Fibroblast of skin of scalp (primary cell): ENCODE measurements around the gene TCERG1L.

Source experiments
- DNase-seq: peaks from one replicate; pipeline ENCODE4 v3.0.0-alpha.2; 2013

The TCERG1L gene

DNA sequence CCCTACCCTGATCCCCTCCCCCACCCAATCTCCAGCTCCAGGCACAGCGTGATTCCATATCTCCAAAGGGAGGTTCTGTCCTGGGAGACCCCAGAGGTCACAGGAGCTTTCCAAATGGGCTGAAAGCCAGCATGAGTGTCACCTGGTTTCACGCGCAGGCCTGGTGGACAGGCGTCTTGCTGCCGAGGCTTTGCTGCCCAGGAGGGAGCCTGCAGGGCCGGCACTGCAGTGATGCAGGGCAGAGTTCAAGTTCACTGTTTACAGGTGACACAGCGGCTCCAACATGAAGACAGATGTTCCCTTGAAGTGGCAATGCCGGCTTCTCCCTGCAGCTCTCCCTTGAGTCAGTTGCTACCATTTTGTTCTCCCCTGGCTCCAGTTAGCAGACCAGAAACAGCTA lies 104.3 kb downstream of the TCERG1L start:
- DNase-seq = no peak

DNA sequence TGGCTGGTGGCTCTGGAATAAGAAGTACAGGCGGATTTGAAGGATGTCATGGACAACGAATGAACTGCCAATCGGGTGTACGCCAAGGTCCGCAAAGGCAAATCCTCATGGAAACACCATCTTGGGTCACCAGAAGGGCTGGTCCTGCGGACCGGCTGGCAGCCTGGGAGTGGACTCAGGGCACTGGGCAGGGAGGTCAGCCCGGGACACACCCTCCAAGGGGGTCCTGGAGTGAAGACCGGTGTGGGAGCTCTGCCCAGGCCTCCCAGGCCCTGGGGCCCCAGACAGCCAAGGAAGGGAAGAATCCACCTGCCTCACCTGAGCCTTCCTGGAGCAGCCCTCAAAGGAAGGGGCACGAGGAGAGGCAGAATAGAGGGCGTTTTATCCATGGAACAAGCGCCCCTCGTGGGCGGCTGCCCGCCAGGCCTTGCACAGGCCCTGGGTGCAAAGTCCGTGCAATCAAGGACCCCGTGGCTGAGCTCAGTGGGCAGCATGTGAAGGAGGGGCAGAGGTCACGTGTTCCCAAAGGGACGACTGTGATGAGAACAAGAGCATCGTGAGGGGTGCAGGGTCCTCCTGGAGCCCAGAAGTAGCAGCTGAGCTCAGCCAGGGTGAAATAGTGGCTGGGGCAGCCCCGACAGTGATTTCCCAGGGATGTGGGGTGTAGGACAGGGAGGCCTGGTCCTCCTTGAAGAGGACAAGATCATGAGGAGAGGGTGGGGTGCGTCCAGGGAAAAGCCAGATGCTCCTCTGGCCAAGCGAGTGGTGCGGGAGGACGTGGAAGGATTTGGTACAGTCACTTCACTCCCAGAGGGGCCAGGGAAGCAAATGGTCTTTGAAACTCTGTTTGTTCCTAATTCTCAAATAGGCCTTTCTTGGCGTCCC lies 105.2 kb downstream of the TCERG1L start:
- DNase-seq = no peak

DNA sequence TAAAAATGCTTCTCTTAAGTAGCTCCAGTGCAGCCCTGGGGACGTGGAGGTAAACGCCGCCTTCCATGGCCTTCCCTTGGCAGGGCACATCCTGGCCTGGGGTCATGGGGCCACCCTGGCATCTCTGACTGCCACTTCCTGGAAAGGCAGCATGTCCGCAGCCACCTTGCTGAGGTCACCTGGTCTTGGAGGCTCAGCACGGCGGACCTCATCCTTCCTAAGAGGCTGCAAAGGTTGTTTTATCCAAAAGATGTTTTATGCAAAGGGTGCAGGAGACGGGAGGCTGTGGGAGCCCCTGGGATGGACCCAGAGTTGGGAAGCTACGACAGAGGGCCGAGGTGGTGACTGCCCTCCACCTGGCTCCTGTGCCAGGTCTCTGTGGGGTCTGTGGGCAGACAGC lies 106.0 kb downstream of the TCERG1L start:
- DNase-seq = no peak

DNA sequence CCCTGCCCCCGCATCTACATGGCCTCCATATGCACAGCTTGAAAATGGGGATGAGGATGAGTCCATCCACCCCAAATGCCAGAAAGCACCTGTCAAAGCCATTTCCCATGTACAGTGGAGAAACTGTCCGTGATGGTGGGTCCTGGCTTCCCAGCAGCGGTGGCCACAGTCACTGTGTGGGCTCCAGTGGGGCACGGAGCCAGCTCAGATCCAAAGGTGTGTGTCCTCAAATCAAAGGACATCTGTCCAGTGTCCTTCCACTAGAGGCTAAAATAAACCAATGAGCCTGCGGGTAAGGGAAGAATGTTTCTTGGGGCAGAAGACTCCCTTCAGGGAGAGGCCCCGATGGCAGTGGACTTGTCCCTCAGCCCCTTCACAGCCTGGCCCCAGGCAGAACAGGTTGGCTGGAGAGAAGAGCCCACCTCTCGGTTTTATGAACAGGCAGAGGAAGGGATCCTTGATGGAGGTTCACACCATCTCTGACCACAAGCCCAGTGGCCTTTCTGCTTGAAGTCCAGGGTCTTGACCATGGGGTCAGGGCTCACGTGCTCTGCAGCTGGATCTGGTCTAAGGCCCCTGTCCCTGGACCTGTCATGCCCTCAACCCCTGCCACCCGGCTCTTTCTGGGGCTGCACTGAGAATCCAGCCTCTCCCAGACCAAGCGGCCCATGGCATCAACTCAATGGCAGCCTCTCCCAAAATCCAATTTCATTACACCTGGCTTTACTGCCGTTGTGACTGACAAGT lies 106.9 kb downstream of the TCERG1L start:
- no peak for DNase-seq

DNA sequence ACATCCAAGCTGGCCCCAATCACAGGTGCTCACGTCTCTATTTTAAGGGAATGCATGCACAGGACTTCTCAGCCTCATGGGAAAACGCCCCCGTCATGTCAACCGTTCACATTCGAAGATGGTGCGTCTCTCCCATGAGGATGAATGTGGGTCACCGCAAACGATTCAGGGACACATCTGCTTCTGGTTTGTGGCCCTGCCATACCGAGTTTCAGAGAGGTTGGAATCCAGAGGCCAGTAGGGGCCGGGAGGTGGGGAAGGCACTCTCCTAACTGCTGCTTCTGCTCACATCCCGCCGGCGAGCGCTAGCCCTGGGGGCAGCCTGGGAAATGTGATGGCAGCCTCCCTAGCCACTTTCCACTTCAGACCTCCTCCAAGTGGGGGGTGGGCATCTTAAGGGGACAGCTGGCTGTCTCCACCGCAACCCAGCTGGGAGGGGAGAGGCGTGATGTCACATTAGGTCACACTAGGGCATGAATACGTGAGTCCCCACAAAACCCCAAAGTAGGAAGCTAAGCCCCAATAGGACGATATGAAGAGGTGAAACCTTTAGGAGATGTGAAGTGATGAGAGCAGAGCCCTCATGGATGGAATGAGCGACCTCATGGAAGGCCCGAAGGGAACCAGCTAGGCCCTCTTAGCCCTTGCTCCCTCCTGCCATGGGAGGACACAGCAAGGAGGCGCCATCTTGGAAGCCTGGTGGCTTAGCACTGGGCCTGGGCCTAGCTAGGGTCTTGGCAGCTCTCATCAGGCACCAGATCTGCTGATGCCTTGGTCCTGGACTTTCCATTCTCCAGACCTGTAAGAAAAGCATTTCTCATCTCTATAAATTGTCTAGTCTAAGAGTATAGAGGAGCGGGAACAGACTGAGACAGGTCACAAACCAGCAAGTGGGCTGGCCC lies 107.8 kb downstream of the TCERG1L start:
- DNase-seq = no peak

DNA sequence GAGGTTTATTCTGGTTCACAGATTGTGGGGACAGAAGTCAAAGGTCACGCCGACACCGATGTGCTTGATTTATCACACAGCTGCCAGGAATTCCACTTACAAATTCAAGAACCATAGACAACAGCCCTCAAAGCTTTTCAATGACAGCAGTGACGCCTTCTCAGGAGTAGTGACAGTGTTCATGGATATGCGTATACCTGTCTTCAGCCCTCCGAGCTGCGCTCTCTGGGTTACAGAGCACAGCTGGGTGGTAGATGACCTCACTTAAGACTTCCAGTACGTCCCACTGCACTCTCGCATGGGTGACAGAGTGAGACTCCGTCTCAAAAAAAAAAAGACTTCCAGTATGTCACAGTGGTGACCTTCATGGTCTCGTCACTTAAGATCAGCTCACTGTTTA lies 108.5 kb downstream of the TCERG1L start:
- DNase-seq = no peak

DNA sequence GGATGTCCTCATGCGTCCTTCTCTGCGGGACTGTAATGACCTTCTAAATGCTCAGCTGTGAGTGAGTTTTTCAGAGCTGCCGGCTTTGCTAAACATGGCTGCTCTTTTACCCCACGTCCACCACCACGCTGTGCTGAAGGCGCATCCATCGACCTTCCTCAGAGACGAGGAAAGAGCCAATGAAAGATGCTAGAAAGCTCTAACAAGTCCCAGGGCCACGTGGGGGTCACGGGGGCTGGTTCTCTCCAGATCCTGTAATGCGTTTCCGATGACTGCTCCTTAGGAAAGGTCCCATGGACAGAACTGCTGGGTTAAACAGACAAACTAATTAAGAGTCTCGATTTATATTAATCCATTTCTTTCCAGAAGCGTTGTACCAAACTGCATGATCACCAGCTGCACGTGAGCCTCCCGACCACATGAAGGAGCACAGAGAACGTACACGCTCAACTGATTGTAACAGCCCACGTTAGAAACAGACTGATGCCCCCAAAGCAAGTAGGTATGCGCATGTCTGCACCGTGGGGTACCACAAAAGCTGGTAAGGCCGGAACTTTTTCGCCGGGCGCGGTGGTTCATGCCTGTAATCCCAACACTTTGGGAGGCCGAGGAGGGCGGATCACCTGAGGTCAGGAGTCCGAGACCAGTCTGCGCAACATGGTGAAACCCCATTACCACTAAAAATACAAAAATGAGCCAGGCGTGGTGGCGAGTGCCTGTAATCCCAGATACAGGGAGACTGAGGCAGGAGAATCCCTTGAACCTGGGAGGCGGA lies 109.6 kb downstream of the TCERG1L start:
- DNase-seq = no peak

DNA sequence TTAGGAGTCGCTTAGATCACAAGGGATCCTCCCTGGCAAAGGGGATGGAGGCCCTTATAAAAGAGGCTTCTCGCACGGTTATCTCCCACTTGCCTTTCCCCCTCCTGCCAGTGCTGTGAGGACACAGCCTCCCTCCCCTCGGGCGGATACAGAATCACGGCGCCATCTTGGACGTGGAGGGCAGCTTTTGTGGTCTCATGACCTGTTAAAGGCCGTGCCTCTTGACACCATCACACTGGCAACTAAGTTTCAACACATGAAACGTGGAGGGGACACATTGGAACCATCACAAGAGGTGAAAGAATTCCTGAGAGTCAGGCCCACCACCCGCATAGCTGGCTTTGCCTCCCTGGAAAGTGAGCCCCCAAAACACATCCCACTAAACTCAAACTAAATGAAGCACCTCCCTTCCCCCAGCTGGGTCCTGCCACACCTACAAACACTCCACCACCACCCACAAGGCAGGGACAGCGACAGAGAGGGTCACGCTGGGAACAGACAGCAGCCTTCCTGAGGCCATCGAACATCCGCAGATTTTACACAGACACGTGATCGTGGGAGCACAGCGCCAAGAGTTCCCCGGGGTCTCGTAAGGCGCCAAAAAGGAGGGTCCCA lies 110.6 kb downstream of the TCERG1L start:
- no peak for DNase-seq

DNA sequence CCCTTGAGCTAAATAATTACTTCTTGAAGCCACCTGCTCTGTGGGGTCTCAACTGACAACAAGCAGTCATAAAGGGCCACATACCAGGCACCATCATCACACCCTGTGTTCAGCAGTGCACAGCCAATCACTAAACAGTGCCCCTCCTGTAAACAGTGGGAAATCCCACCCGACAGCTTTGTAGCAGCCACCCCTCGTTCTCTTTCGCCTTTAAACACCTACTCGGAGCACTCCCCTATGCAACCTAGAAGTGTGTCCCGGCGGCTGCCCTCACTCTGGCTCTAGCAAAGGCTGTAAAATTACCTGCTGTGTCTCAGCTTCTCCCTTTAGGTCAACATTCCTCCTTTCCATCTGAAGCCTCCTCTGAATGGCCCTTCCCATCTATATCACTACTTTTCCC lies 111.9 kb downstream of the TCERG1L start:
- no peak for DNase-seq

DNA sequence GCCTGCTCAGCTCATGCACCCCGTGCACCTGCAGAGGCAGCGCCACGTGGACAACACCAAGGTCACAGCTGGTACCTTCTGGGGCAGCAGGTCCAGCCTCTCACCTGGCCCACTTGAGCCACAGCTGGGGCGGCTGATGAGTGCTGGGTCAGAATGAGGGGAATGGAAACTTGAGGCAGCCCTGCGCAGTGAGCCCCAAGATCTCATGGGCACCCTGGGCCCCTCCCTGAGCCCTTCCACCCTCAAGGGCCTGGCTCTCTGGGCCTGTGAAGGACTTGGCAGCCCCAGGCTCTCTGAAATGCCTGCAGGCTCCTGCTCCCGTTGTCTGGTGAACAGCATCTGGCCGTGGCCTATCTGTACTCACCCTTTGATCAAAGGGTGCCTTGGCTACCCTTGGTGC lies 112.7 kb downstream of the TCERG1L start:
- no peak for DNase-seq

DNA sequence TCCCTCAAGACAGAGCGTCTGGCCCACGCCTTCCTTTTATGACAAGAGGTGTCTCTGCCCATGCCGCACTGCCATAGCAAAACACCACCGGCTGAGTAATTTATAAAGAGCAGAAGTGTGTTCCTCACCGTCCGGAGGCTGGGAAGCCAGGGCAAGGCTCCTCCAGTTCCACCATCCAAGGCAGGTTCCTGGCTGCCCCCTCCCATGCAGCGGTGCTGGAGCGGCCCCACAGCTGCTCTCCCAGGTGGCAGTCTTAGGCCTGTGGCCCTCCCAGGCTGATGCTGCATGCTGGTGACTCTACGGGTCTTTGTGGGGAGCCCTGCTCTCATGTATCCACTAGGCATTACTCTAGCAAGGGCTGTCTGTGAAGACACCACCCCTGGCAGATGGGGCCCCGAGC lies 113.1 kb downstream of the TCERG1L start:
- DNase-seq = no peak

DNA sequence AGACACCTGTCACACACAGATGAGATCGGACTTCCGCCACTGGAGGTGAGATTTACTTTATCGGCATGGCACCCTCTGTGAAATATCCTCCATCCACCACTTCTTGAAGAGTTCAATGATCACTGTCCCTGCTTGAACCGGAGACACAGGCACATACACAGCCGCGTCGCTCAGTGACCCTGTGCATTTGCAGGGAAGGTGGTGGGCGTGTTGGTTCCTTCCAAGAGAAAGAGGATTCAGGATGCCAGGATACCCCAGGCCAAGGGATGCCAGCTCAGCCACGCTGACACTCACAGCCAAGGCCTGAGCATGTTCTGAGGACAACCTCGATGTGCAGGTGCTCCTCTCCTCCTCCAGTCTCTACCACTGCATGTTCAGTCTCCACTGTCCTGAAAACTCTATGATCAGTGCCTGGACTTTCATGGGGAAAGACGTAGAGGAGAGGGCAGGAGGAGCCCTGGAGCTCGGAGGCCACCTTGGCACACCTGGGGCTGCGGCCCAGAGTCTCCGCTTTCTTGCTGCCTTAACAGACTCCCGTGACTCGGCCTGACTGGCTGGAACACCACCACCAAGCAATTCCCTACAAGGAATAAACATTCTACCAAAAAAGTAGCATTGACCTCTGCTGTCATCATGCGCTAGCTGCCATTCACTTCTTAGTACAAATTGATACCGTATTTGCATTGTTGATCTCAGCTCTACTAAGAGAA lies 115.2 kb downstream of the TCERG1L start:
- DNase-seq = no peak

DNA sequence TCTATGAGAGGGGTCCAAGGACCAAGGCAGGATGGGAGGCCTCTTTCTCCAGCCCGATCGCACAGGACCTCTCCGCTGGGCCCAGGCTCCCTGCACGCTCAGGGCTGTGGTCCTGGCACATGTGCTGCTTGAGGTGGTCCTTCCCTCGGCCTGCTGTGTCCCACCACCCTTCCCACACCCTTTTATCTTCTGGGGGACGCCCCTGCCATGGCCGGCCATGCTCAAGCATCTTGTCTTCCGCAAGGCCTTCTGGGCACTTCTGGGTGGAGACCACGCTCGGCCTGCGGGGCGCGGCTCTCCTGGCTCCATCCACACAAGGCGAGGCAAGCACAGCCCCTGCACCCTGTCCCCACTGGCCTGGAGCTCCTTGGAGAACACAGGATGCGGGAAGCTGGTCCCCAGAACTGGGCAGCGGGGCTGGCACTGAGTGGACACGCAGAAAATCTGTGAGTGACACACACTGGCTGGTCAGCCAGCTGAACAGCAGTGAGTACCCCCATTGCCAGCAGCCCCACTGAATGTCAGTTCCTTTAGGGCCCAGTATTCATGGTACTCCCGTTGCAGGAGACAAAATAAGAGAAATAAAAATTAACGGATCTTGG lies 115.9 kb downstream of the TCERG1L start:
- DNase-seq = no peak

DNA sequence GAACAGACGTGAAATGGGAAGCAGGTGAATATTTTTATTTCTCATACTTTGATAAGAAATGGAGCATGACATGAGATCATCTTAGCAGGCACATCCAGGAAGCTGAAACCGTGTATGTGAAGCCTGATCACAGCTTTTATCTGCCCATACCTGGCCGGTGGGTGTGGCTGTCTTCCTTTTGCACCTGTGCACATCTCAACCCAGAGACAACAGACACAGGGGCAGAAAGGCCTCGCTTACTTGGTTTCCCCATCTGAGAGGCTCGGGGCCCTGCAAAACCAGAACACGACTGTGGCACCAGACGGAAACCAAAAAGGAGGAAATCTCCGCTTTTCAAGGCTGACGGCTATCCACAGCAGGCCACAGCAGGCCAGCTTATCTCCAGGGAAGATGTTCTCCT lies 116.4 kb downstream of the TCERG1L start:
- DNase-seq = no peak

DNA sequence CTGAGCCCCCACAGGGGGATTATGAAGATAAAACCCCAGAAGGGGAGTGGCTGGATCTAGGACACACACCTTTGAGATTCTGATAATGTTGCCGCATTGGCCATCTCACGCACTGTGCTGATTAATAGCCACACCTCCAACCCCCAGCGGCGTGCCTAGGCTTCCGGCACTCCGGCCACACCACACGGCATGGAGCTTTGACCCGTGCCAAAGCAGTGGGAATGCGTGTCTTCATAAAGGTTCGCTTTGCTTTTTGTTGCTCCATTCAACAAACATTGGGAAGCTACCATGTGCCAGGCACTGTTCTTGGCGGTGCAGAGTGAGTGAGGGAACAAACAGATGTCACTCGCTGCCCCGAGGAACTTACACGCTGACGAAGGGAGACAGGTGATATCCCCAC lies 117.6 kb downstream of the TCERG1L start:
- no peak for DNase-seq

DNA sequence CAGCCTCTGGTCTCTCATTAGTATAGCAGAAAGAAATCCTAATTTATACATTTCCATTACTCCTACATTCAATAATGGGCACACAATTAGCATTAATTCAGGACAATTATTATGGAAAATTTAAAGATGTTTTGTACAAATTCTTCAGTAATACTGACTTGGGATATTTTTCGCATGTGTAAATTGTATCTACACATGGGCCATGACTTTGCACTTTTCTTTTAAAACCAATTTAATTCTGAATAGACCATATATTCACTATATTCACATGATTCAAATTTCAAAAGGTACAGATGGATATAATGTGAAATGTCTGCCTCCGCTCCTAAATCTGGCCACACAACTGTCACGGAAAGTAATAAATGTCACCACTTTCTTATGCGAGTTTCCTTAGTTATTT lies 123.0 kb downstream of the TCERG1L start:
- no peak for DNase-seq

DNA sequence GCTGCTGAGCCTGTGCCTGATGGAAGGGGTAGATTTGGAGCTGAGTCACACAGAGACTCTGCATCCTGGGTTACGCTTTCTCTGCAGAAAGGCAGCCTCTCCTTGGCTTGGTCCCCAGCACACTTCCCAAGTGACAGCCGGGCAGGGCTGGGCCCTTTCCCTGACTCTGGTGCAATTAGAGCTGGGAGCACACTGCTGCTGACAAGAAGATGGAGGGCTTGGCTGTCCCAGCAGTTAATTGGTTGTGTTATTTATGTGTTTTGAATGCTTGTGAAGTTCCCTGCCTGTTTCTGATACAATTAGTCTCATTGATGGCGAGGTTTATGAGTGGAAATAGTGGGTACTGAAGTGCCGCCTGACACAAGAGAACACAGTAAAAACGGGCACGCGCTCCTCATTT lies 123.6 kb downstream of the TCERG1L start:
- DNase-seq = no peak

DNA sequence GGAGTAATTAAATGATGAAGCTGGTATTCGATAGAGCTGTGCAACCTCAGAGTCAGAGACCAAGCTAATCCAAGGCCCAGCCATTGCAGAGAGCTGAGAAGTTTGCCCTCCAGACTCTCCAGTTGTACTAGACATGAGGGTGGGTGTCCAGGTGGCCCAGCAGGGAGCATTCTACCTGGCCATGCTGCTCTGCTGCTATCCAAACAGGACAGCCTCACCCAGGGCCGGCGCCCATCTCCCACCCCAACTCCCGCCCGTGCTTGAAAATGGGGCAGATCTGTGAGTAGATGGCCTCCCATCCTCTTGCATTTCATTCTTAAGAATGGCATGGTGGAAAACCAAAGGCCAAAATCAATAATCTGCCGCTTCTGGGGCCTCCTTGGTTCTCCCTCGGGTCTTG lies 124.2 kb downstream of the TCERG1L start:
- DNase-seq = no peak

DNA sequence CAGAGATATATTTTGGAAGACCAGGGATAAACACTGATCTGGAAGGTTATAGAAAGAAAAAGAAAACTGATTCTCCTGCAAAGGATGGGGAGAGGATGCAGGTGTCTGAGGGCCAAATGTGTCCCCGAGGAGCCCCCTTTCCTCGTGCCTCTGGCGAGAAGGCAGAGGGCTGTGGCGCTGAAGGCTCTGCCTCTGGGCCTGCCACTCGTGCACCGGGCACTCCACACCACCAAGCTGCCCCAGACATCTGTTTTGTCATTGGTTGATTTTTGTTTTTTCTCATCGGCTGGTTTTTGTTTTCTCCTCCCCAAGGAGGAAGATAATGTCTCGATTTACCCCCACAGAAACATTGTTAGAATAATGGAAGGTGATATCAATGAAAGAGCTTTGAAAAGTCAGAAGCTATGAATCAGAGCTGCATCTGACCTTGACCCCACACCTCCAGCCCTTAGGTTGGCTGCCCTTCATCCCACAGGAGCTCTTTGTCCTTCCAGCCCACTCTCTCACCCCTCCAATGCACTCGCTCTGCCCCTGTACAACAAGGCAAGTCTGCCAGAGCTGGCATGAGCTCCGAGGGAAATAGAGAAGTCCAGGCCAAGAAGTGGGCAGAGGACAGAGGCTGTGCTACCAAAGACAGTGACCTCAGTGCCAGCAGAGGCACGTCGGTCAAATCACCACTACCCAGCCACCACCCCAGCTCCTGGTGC lies 124.8 kb downstream of the TCERG1L start:
- no peak for DNase-seq

DNA sequence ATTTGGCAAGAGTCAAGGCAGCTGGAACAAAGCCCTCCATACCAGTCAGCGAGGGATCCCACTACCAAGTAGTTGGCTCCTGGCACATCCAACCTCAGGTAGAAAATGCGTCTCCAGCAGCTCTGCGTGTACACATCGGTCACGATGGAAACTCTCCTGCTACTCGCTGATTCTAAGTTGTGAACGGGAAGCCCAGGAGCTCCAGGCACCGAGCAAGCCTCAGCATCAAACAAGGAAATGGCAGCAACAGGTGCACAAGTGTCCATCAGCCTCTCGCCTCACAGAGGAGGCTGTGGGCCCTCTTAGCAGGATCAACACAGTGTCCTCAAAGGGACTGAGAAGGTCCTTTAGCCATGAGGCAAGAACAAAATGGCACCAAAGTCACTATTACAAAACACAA lies 127.0 kb downstream of the TCERG1L start:
- no peak for DNase-seq
